GM23338 (cell line): ENCODE results near the gene WDR87. TPM values are rescaled to one million over a fixed set of nuclear protein-coding genes. Genes with fewer than 3 reads are reported as not detected.

Source experiments
- ATAC-seq: fragments of 200-7000 bp; cut with Tn5 transposase; 3 replicates; pipeline ENCODE4 v1.9.1; 2020
- DNase-seq: peaks from one replicate; pipeline ENCODE4 v3.0.0-alpha.2; 2015; ENCODE audit warnings: low spot score
- H2AFZ ChIP-seq: fragments of 200-600 bp; sonication (generic); 2 replicates; pipeline ENCODE4 v1.8.0; 2016; ENCODE audit warnings: antibody characterized with exemption, mild to moderate bottlenecking, moderate library complexity
- H3F3A ChIP-seq: fragments of 200-600 bp; sonication (generic); replicated peaks from 2 replicates; pipeline ENCODE4 v1.8.0; 2017; ENCODE audit warnings: antibody characterized with exemption, mixed run types, low read depth
- H3K27ac ChIP-seq: fragments of 200-600 bp; sonication (generic); 2 replicates; pipeline ENCODE4 v1.6.1; 2016; ENCODE audit warnings: low read depth
- H3K27me3 ChIP-seq: fragments of 200-600 bp; sonication (generic); 2 replicates; pipeline ENCODE4 v1.8.0; 2016; ENCODE audit warnings: mild to moderate bottlenecking, mixed run types, moderate library complexity; ENCODE audit not compliant: insufficient read depth
- H3K36me3 ChIP-seq: fragments of 200-600 bp; sonication (generic); 2 replicates; pipeline ENCODE4 v1.8.0; 2016; ENCODE audit warnings: mild to moderate bottlenecking; ENCODE audit not compliant: insufficient read depth
- H3K4me1 ChIP-seq: fragments of 200-600 bp; sonication (generic); 2 replicates; pipeline ENCODE4 v1.8.0; 2016; ENCODE audit warnings: mild to moderate bottlenecking, moderate library complexity; ENCODE audit not compliant: insufficient read depth
- H3K4me2 ChIP-seq: fragments of 200-600 bp; sonication (generic); 2 replicates; pipeline ENCODE4 v1.7.1; 2017; ENCODE audit warnings: mixed run types
- H3K4me3 ChIP-seq: fragments of 200-600 bp; sonication (generic); 2 replicates; pipeline ENCODE4 v1.6.1; 2016; ENCODE audit warnings: mixed run types
- H3K79me2 ChIP-seq: fragments of 200-600 bp; sonication (generic); replicated peaks from 2 replicates; pipeline ENCODE4 v1.8.0; 2017; ENCODE audit warnings: mild to moderate bottlenecking; ENCODE audit not compliant: insufficient read depth
- H3K9me2 ChIP-seq: fragments of 200-600 bp; sonication (generic); 2 replicates; pipeline ENCODE4 v1.8.0; 2017; ENCODE audit not compliant: insufficient read depth
- H4K20me1 ChIP-seq: fragments of 200-600 bp; sonication (generic); replicated peaks from 2 replicates; pipeline ENCODE4 v1.8.0; 2017; ENCODE audit warnings: mild to moderate bottlenecking; ENCODE audit not compliant: insufficient read depth
- H3K27ac Mint-ChIP-seq: 2 replicates; pipeline ENCODE4 v1.8.0; 2020; ENCODE audit warnings: inconsistent platforms, mild to moderate bottlenecking, moderate library complexity, mixed read lengths
- H3K27me3 Mint-ChIP-seq: 3 replicates; pipeline ENCODE4 v1.8.0; 2022; ENCODE audit warnings: low read depth, mild to moderate bottlenecking, moderate library complexity, mixed read lengths, inconsistent platforms; ENCODE audit not compliant: insufficient read depth, poor library complexity
- H3K36me3 Mint-ChIP-seq: 3 replicates; pipeline ENCODE4 v1.8.0; 2021; ENCODE audit warnings: low read depth, mild to moderate bottlenecking, inconsistent platforms, moderate library complexity, mixed read lengths
- H3K4me1 Mint-ChIP-seq: 3 replicates; pipeline ENCODE4 v1.8.0; 2020; ENCODE audit warnings: mild to moderate bottlenecking, inconsistent platforms, mixed read lengths
- H3K4me3 Mint-ChIP-seq: 3 replicates; pipeline ENCODE4 v1.8.0; 2021; ENCODE audit warnings: moderate library complexity, mild to moderate bottlenecking, inconsistent platforms, mixed read lengths
- H3K9me3 Mint-ChIP-seq: 3 replicates; pipeline ENCODE4 v1.8.0; 2020; ENCODE audit warnings: moderate library complexity, mild to moderate bottlenecking, inconsistent platforms, mixed read lengths
- CREB1 ChIP-seq: fragments of 250-450 bp; sonication (Bioruptor Pico); IDR thresholded peaks from 2 replicates; pipeline ENCODE4 v1.5.0; 2020; ENCODE audit warnings: low read depth, mild to moderate bottlenecking, moderate library complexity
- CTCF ChIP-seq, 2 experiments: fragments of 200-600 bp in 1 of 2; sonication (generic) in 1 of 2; conservative IDR thresholded peaks; 2 replicates each; pipeline versions ENCODE4 v1.5.1 to v1.6.1; 2016 to 2017; ENCODE audit warnings: antibody characterized with exemption in 2 of 2, low read depth in 2 of 2, mild to moderate bottlenecking in 2 of 2, moderate library complexity in 1 of 2
- EZH2phosphoT487 ChIP-seq: fragments of 200-600 bp; sonication (generic); IDR thresholded peaks from one replicate; pipeline ENCODE4 v1.8.1; 2018; ENCODE audit warnings: antibody characterized with exemption; ENCODE audit not compliant: unreplicated experiment
- REST ChIP-seq: IDR thresholded peaks from one replicate; pipeline ENCODE4 v1.6.1; 2018; ENCODE audit warnings: antibody characterized with exemption; ENCODE audit not compliant: unreplicated experiment
- STAT1 ChIP-seq: IDR thresholded peaks from one replicate; pipeline ENCODE4 v1.6.1; 2016; ENCODE audit warnings: antibody characterized with exemption; ENCODE audit not compliant: unreplicated experiment
- ZNF114 ChIP-seq: fragments of 250-450 bp; sonication (Bioruptor Pico); IDR thresholded peaks from 2 replicates; pipeline ENCODE4 v1.5.0; 2020; ENCODE audit warnings: mild to moderate bottlenecking, moderate library complexity
- polyA plus RNA-seq: library from polyadenylated mRNA; unstranded; fragments of >200 nt; fragmentation: Nextera tagmentation; extraction: Ambion mirVana; gene quantifications from 2 replicates; pipeline ENCODE4 v1.2.1, GENCODE V29; 2016
- total RNA-seq: library from RNA; depleted of rRNA; stranded (reverse); fragments of >200 nt; shearing (Covaris generic); gene quantifications from 2 replicates; pipeline ENCODE4 v1.2.3, GENCODE V29; 2014

WDR87 gene
- total and polyA plus RNA-seq, 2 experiments from 2014 or later: 0.02 TPM; not detected in 1

- H3K27ac Mint-ChIP-seq: peak overlapping the region; percentile 76
- no peak for TF ChIP-seq ZNF114
- TF ChIP-seq REST: no peak
- TF ChIP-seq CTCF (conservative IDR thresholded peaks at IDR 0.05; ENCODE audit: low read depth in 2 of 2): no peak
- no peak for TF ChIP-seq STAT1
- no peak for TF ChIP-seq EZH2phosphoT487
- peak overlapping the region; percentile 67 for H3K27ac ChIP-seq
Measured at GRCh38 chr19:37953171-37953917, 47.0 kb upstream of the WDR87 start.

GRCh38 chr19:37951816-37952210 lies 45.4 kb upstream of the WDR87 start:
- peaks cover 61% of the 10 kb centered on the region for H3K79me2 ChIP-seq

More at GRCh38 chr19:37953171-37953917, 47.0 kb upstream of the WDR87 start:
- Histone ChIP-seq H3K4me2 (peak overlapping the region; percentile 46; the same call in 1 of the 2 replicates), H3K4me3 (no peak overlapping the region), H3K36me3 (no peaks in the 10 kb centered on the region), H3K9me2 (no peaks in the 10 kb centered on the region), H3K4me1 (peaks cover 28% of the 10 kb centered on the region), H2AFZ (no peak overlapping the region), H3F3A (0 out of 2 replicates have a peak, but pooled peaks cover 4% of the 10 kb centered on the region), H3K27me3 (no peaks in the 10 kb centered on the region), H3K79me2 (peaks cover 66% of the 10 kb centered on the region), H4K20me1 (no peaks in the 10 kb centered on the region; the same call in 1 of the 2 replicates)
- no peaks in the 10 kb centered on the region for H3K9me3 Mint-ChIP-seq
- H3K27me3 Mint-ChIP-seq: peaks cover 5% of the 10 kb centered on the region
- H3K36me3 Mint-ChIP-seq: no peaks in the 10 kb centered on the region; the same call in 2 of the 3 replicates
- H3K4me3 Mint-ChIP-seq: no peak overlapping the region
- ATAC-seq: peak; percentile 69
- H3K4me1 Mint-ChIP-seq: peaks cover 31% of the 10 kb centered on the region
- DNase-seq: peak; percentile 62

More at GRCh38 chr19:37951816-37952210, 45.4 kb upstream of the WDR87 start:
- DNase-seq (no peak), ATAC-seq (peak; percentile 25)
- H3K36me3 Mint-ChIP-seq: no peaks in the 10 kb centered on the region; the same call in 2 of the 3 replicates
- no peak overlapping the region for H3K27ac Mint-ChIP-seq
- H3K27me3 Mint-ChIP-seq: peaks cover 5% of the 10 kb centered on the region
- Histone ChIP-seq H3K9me2 (no peaks in the 10 kb centered on the region), H3K4me2 (no peak overlapping the region), H3K27ac (no peak overlapping the region), H3K4me3 (no peak overlapping the region), H4K20me1 (peaks cover 6% of the 10 kb centered on the region; the same call in 1 of the 2 replicates), H3K36me3 (no peaks in the 10 kb centered on the region), H3F3A (0 out of 2 replicates have a peak, but pooled peaks cover 4% of the 10 kb centered on the region), H3K4me1 (peaks cover 28% of the 10 kb centered on the region), H3K27me3 (no peaks in the 10 kb centered on the region), H2AFZ (no peak overlapping the region)
- H3K4me3 Mint-ChIP-seq: no peak overlapping the region
- no peak for TF ChIP-seq ZNF114
- TF ChIP-seq CTCF (conservative IDR thresholded peaks at IDR 0.05; ENCODE audit: low read depth in 2 of 2): no peak
- no peak for TF ChIP-seq CREB1 (CRISPR knock-in tag)
- peaks cover 31% of the 10 kb centered on the region for H3K4me1 Mint-ChIP-seq
- H3K9me3 Mint-ChIP-seq: no peaks in the 10 kb centered on the region
